Neuron (in vitro differentiated cells): ENCODE results near the gene NET1.
"Not testable (repeated sequence)": the region's sequence is repeated elsewhere in the genome, so short reads cannot be mapped to it uniquely, and the experiment has no call there.

Experiments
- H2AFZ ChIP-seq: one replicate; pipeline ENCODE4 v1.6.1; 2013; ENCODE audit warnings: low read depth, mild to moderate bottlenecking, inconsistent platforms, low read length, moderate library complexity
- H3K27me3 ChIP-seq: one replicate; pipeline ENCODE4 v1.6.1; 2013; ENCODE audit warnings: low read length; ENCODE audit not compliant: insufficient read depth
- H3K36me3 ChIP-seq: one replicate; pipeline ENCODE4 v1.6.1; 2013; ENCODE audit warnings: low read length; ENCODE audit not compliant: insufficient read depth
- H3K4me1 ChIP-seq: one replicate; pipeline ENCODE4 v1.6.1; 2013; ENCODE audit warnings: low read length; ENCODE audit not compliant: insufficient read depth
- H3K4me3 ChIP-seq: 2 replicates; pipeline ENCODE4 v1.5.1; 2013; ENCODE audit warnings: mild to moderate bottlenecking, low read length, moderate library complexity
- H3K9me3 ChIP-seq: one replicate; pipeline ENCODE4 v1.6.1; 2013; ENCODE audit warnings: low read length

NET1 gene

GRCh38 chr10:5406918-5407317 is 5.4 kb upstream of the NET1 start:
- no peaks in the 10 kb centered on the region for H3K36me3 ChIP-seq
- H3K27me3 ChIP-seq: peaks cover 3% of the 10 kb centered on the region
- no peak overlapping the region for H3K4me3 ChIP-seq
- H2AFZ ChIP-seq: no peak overlapping the region
- H3K9me3 ChIP-seq: no peaks in the 10 kb centered on the region
- H3K4me1 ChIP-seq: peaks cover under 1% of the 10 kb centered on the region

- H3K4me1 ChIP-seq: peaks cover 18% of the 10 kb centered on the region
- not testable (repeated sequence) for H3K27me3 ChIP-seq, H3K9me3 ChIP-seq, H3K4me3 ChIP-seq, H2AFZ ChIP-seq, H3K36me3 ChIP-seq
These were observed 1.6 kb upstream of the NET1 start for GRCh38 chr10:5410787-5411186.

- Histone ChIP-seq H3K4me3 (peak overlapping the region; percentile 69), H3K4me1 (peaks cover 18% of the 10 kb centered on the region), H3K9me3 (peaks cover under 1% of the 10 kb centered on the region), H3K36me3 (no peaks in the 10 kb centered on the region), H2AFZ (peak overlapping the region; percentile 75), H3K27me3 (no peaks in the 10 kb centered on the region)
These were observed 448 bp upstream of the NET1 start for GRCh38 chr10:5411941-5412276.

GRCh38 chr10:5413012-5413938 is 918 bp downstream of the NET1 start:
- no peaks in the 10 kb centered on the region for H3K36me3 ChIP-seq
- H2AFZ ChIP-seq: no peak overlapping the region
- H3K4me1 ChIP-seq: peaks cover 18% of the 10 kb centered on the region
- peaks cover 4% of the 10 kb centered on the region for H3K9me3 ChIP-seq
- H3K4me3 ChIP-seq: peak overlapping the region; percentile 69
- H3K27me3 ChIP-seq: no peaks in the 10 kb centered on the region

- no peak overlapping the region for H2AFZ ChIP-seq
- H3K27me3 ChIP-seq: no peaks in the 10 kb centered on the region
- H3K4me1 ChIP-seq: peaks cover 17% of the 10 kb centered on the region
- H3K9me3 ChIP-seq: peaks cover 6% of the 10 kb centered on the region
- H3K4me3 ChIP-seq: no peak overlapping the region
- no peaks in the 10 kb centered on the region for H3K36me3 ChIP-seq
These were observed 4.6 kb downstream of the NET1 start for GRCh38 chr10:5416981-5417380.

- H3K4me3 ChIP-seq: no peak overlapping the region
- H3K36me3 ChIP-seq: no peaks in the 10 kb centered on the region
- no peak overlapping the region for H2AFZ ChIP-seq
- H3K27me3 ChIP-seq: no peaks in the 10 kb centered on the region
- H3K4me1 ChIP-seq: peaks cover 9% of the 10 kb centered on the region
- peaks cover 9% of the 10 kb centered on the region for H3K9me3 ChIP-seq
These were observed 6.2 kb downstream of the NET1 start for GRCh38 chr10:5418584-5418983.

- Histone ChIP-seq H3K4me3 (no peak overlapping the region), H3K36me3 (no peaks in the 10 kb centered on the region), H3K27me3 (no peaks in the 10 kb centered on the region), H3K4me1 (peaks cover 7% of the 10 kb centered on the region), H2AFZ (no peak overlapping the region), H3K9me3 (peaks cover 9% of the 10 kb centered on the region)
These were observed 7.2 kb downstream of the NET1 start for GRCh38 chr10:5419466-5420094.

GRCh38 chr10:5423771-5424170 is 11.4 kb downstream of the NET1 start:
- peaks cover 15% of the 10 kb centered on the region for H3K4me1 ChIP-seq

GRCh38 chr10:5424751-5425150 is 12.4 kb downstream of the NET1 start:
- Histone ChIP-seq H3K27me3 (no peaks in the 10 kb centered on the region), H2AFZ (peak overlapping the region; percentile 30), H3K9me3 (peaks cover 3% of the 10 kb centered on the region), H3K4me1 (peaks cover 15% of the 10 kb centered on the region), H3K4me3 (no peak overlapping the region), H3K36me3 (peaks cover 20% of the 10 kb centered on the region)

More at GRCh38 chr10:5423771-5424170, 11.4 kb downstream of the NET1 start:
- Histone ChIP-seq H2AFZ (no peak overlapping the region), H3K4me3 (no peak overlapping the region), H3K36me3 (peaks cover 13% of the 10 kb centered on the region), H3K9me3 (peaks cover 5% of the 10 kb centered on the region), H3K27me3 (no peaks in the 10 kb centered on the region)

- H3K27me3 ChIP-seq: no peaks in the 10 kb centered on the region
These were observed 15.8 kb downstream of the NET1 start for GRCh38 chr10:5428133-5428532.

GRCh38 chr10:5433182-5433581 is 20.8 kb downstream of the NET1 start:
- Histone ChIP-seq H3K4me1 (no peaks in the 10 kb centered on the region), H3K4me3 (no peak overlapping the region), H3K27me3 (no peaks in the 10 kb centered on the region), H3K36me3 (peaks cover 24% of the 10 kb centered on the region), H3K9me3 (peaks cover 3% of the 10 kb centered on the region), H2AFZ (no peak overlapping the region)

More at GRCh38 chr10:5428133-5428532, 15.8 kb downstream of the NET1 start:
- Histone ChIP-seq H3K9me3 (peaks cover 3% of the 10 kb centered on the region), H3K4me1 (peaks cover 15% of the 10 kb centered on the region), H2AFZ (no peak overlapping the region), H3K36me3 (peaks cover 34% of the 10 kb centered on the region), H3K4me3 (no peak overlapping the region)

GRCh38 chr10:5434017-5434753 is 21.8 kb downstream of the NET1 start:
- H2AFZ ChIP-seq: no peak overlapping the region
- peaks cover 3% of the 10 kb centered on the region for H3K9me3 ChIP-seq
- no peak overlapping the region for H3K4me3 ChIP-seq
- H3K4me1 ChIP-seq: no peaks in the 10 kb centered on the region
- H3K36me3 ChIP-seq: peaks cover 22% of the 10 kb centered on the region
- H3K27me3 ChIP-seq: no peaks in the 10 kb centered on the region

GRCh38 chr10:5435328-5435727 is 23.0 kb downstream of the NET1 start:
- H3K36me3 ChIP-seq: peaks cover 20% of the 10 kb centered on the region
- H3K27me3 ChIP-seq: no peaks in the 10 kb centered on the region
- no peak overlapping the region for H2AFZ ChIP-seq
- H3K9me3 ChIP-seq: peaks cover 3% of the 10 kb centered on the region
- H3K4me1 ChIP-seq: no peaks in the 10 kb centered on the region
- no peak overlapping the region for H3K4me3 ChIP-seq
